Activated naive CD4-positive, alpha-beta T cell treated with Interleukin-2 at 50 U/mL for 16 hours (primary cell): ENCODE measurements around the gene NMRK1.

Source experiments
- DNase-seq: peaks from one replicate; pipeline ENCODE4 v3.0.0-alpha.2; 2020

NMRK1 gene

DNA sequence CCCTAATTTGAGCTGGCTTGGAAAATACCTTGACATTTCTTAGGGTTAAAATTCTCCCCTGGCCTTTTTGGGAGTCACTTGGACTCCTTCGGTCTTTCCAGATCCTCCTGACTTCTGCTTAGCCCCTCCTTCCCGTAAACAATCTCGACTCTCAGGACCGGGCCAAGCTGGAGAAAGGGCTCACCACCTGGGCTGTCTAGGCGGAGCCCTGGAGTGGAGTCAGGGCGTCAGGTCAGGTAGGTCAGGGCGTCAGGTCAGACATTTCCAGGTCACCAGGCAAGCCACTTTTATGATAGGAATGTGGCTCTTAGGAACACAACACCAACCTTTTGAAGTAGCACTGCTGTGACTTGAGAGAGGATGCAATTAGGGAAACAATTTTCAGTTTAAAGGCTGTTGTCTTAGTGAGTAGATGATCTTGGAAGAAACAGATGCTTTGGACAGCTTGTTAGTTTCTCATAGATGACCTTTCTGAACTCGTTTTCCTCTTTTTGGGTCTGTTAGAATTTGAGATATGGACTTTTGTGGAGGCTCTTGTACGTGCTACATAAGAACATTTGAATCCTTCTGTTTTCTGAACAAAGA lies 13.1 kb upstream of the NMRK1 start:
- DNase-seq, result no peak

DNA sequence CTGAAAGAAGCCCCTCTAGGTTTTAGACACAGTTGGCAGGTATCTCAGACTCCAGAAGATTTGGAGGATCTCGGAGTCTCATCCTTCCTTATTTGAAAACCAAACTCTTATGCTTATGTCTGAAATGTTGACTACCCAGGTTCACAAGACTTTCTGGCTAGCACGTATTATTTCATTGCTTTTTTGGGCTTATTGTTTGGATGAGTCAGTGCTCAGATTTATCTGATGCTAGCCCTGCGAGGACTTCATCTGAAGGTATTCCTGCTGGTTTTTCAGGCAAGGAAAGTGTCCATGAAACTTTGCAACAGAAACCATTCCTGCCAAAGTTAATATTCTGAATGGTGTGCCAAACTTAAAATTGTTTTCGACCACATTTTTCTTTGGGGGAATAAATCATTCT lies 8.8 kb upstream of the NMRK1 start:
- DNase-seq, result no peak

DNA sequence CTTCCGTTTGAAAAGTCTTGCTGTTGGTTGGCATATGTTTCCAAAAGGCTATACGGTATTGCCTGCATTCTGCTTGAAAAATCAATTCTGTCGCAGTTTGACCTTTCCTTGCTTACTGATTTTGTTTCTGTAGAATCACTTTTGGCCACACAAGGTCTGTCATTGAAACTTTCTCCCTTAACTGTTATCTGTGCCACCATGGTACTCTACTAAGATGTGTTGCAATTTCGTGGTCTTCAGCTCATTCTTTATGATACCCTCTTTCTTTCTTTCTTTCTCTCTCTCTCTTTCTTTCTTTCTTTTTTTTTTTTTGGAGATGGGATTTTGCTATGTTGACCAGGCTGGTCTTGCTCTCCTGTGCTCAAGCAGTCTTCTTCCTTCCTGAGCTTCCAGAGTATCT lies 4.8 kb upstream of the NMRK1 start:
- DNase-seq, result no peak

DNA sequence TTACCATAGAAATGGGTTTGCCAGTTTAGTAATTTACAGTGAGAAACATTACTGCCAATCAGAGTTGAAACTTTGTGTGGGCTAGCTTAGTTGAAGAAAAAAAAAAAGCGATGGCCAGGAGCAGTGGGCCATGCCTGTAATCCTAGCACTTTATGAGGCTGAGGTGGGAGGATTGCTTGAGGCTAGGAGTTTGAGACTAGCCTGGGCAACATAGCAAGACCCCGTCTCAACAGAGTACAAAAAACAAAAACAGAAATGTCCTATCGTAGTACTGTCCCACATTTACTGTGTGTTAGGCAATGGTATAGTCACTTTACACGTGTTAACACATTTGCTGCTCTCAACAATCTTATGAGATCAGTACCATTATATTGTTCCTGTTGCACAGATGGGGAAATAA lies 2.6 kb upstream of the NMRK1 start:
- DNase-seq, result no peak

DNA sequence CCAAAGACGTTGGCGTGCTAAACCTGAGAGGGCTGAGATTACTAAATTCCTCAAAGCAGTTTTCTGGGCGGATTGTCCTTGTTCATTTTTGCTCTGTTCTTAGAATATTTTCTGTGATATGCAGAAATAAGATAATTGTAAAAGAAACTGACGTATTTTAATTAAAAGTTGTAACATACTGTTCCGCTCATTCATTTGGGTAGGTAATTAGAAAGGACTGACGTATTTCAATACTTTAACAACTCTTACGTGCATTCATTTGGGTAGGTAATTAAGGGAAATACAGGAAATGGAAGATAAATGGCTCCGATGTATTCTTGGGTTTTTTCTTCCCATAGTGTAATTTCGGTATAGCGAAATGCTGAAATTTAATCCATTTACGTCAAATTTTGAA lies 1.4 kb upstream of the NMRK1 start:
- DNase-seq, result no peak

DNA sequence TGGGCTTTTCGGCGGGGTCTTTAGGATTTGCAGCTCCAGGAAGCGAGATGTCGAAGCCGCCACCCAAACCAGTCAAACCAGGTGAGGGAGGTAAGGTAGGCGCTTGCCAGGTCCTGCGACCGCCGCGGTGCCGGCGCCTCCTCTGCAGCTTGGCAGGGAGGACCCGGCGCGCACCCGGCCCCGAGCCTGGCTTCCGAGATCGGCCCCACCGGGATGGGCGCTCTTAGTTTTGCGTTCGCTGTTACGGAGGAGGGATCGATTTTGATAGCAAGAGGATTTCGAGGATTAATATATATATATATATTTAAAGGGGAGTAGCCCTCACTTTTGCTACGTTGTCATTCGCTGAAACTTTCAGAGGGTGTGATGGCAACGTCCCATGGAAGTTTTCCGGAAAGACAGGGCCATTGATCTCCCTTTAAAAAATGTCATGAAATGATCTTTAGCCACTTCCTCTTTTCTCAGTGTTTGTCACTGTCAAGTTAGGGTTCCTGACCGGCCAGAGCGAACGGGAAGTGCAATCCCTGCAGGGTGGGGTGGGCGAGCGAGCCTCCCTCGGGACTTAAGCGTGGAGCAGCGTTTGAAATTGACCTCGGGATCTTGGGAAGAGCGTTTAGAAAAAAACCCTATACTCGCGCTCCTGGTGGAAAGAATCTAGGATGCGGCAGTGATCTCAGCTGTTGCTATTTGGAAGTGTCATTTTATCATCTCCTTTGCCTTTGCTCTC lies 854 bp upstream of the NMRK1 start:
- peak; percentile 15 for DNase-seq

DNA sequence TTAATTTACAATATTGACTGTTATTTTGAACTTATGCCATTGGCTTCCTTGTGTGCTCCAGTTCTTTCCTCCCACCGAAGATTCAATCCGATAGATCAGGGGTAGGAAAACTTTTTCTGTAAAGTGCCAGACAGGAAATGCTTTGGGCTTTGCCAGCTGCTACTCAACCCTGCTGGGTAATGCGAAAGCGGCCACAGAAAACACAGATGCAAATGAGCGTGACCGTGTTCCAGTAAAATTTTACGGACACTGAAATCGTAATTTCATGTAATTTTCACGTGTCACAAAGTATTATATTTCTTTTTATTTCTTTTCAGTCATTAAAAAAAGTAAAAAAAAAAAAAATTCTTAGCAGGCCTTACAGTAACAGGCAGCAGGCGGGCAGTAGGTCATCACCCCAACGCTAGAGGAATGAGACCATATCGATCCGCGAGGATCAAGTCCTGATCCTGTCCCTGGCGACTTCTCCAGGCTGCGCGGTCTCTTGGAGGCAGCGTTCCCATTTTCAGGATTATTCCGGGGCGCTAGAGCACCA lies 599 bp downstream of the NMRK1 start:
- peak; percentile 52 for DNase-seq

DNA sequence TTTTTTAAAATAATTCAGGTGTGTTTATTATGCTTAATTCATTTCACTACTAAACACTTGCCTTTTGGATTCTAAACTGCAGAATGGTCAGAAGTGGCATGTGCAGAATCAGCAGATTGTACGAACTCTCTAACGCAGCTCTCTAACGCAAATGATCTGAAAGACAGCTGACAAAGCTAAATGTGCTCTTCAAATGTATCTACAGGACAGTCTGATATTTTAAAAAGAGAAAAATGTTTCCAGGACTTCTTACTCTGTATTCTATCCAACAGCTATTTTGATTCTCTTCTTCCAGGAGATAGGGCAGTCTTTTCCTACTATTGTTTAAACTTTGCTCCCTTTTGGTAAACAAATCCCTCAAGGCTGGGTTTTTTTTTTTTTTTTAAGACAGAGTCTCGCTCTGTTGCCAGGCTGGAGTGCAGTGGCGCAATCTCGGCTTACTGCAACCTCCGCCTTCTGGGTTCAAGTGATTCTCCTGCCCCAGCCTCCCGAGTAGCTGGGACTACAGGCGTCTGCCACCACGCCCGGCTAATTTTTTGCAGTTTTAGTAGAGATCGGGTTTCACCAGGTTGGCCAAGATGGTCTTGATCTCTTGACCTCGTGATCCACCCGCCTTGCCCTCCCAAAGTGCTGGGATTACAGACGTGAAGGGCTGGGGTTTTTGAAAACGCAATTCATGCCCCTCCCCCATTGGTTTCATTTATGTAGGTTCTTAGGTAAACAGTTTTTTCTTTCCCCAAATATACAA lies 1.2 kb downstream of the NMRK1 start:
- DNase-seq, result peak; percentile 21

DNA sequence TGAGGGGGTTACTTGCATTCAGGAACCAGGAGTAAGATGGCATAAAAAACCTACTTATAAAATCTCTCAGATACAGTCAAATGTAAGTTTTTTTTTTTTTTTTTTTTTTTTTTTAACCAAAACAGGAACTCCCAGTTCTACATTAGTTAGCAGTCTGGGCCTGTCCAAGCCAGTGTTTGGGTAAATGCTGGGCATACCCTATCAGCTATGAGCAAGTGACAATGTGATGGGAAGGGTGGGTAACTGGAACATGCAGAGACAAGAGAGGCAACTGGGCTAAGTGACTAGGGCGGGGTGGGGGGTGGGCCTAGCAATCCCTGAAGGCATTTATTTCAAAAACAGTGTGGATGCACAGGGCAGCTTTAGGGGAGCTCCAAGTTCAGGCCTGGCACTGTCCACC lies 2.3 kb downstream of the NMRK1 start:
- DNase-seq, result no peak

DNA sequence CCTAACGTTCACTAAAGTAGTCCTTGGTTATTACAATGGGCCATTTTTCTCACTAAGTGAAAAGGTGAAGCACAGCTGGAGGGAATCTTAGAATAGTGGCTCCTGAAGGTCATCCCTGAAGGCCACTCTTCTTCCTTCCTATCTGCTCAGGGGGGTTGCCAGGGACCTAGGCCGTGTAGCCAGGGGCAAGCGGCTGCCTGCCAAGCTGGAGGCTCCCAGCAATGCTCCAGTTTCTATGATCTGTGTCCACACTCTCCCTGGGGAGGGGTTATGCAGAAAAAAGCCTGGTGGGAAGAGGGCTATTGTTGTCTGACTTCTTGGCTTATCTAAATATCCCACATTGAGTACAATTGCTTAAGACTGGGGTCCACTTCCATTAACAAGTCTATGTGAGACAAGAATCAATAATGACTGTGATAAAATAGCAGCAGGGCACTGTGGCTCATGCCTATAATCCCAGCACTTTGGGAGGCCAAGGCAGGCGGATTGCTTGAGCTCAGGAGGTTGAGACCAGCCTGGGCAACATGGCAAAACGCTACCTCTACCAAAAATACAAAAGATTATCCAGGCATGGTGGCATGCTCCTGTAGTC lies 3.8 kb downstream of the NMRK1 start:
- no peak for DNase-seq

DNA sequence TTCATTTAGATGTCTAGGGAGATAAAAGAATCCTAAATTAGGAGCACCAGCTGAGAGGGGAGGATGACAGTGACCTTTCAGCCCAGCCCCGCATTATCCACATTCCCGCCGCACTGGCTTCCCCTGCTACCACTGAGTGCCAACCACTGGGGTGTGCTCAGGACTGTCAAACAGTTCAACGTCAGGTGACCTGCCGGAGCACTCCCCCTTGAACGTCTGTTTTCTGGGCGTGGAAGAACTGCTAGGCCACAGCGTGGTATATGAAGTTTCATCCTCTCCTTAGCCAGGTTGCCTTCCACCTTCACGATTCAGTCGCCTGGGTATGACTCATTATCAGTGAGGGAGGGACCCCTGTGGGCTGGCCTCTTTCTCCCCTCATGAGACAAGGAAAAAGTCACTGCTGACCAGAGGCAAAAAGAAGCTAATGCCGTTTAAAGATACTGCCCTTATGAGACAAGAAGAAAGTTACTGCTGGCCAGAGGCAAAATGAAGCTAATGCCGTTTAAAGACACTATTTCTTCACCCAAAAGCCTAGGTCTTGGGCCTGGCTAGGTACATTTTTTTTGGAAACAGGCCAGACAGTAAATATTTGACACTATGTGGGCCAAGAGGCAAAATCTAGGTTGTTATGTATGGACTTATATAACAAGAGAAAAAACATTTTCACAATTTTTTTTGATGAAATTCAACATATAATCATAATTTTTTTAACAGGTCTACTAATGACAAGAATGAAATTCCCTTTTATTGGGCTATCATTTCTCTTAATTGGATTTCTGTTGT lies 4.6 kb downstream of the NMRK1 start:
- peak; percentile 46 for DNase-seq

DNA sequence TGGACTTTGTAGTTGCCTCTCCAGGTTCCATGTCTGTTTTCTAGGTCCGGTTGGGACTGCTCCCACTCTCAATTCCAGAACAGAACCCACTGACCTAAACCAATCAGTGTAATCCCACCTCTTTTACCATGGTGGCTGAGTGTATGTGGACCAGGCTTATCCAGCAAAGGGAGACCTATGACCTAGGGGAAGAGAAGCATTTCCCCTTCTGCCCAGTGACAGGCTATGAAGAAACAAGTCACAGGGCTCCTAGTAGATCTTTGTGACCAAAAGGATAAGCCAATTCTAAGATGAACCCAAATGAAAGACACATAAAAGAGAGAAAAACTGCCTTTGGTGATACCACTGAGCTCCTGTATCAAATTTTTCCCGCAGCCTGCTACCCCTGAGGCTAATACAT lies 6.3 kb downstream of the NMRK1 start:
- DNase-seq, result no peak

DNA sequence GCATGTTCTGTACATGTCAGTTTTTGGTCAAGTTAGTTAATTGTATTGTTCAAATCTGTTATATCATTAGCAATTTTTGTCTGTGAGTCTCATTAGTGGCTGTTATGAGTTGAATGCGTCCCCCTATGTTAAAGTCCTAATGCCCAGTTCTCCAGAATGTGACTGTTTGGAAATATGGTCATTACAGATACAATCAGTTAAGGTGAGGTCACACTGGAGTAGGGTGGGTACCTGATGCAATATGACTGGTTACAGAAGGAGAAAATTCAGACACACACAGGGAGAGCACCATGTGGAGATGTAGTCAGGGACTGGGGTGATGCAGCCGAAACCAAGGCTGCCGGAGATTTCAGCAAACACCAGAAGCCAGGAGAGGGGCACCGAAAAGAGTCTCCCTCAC lies 15.1 kb downstream of the NMRK1 start:
- no peak for DNase-seq

DNA sequence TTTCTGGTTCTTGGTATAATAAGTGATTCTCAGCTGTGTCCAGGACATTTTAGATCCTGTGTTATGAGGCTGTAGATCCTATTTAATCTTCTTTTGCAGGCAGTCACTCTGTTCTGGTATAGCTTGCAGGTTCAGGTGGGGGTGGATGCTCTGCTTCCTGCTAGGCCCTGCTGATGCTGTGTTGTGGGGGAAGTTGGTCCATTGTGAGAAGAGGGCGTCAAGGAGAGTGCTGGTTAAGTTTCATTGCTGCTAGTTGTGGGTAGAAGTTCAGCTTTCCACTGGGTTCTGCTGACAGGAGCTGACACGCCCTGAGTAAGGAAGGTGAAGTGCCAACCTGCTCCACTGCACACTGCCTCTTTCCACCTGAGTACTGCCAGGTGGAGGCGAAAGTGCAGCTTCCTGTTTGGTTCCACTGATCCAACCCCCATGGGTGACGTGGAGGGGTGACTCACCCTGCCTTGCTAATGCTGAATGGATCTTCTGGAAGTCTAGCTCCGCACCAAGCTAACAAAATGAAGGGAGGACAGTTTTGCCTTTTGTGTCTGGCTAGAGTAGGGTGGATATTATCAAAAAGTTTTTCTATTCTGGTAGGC lies 16.3 kb downstream of the NMRK1 start:
- DNase-seq, result peak; percentile 68

DNA sequence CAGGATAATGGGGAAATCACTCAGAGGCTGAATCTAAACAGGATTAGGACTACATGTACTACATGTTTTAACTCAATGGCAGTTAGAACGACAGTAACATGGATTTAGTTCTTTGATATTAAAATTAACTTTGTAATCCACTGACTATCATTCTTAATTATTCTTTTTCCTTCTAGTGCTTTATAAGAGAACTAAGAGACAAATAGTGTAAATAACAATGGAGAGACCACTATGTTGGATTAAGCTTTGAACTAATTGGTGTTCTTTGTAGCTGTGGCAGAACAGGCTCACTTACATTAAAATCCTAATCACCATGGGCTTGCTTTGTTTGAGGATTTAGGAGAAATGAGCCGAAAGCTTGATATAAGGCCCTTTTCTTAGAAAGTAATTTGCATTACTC lies 18.8 kb downstream of the NMRK1 start:
- DNase-seq, result no peak

DNA sequence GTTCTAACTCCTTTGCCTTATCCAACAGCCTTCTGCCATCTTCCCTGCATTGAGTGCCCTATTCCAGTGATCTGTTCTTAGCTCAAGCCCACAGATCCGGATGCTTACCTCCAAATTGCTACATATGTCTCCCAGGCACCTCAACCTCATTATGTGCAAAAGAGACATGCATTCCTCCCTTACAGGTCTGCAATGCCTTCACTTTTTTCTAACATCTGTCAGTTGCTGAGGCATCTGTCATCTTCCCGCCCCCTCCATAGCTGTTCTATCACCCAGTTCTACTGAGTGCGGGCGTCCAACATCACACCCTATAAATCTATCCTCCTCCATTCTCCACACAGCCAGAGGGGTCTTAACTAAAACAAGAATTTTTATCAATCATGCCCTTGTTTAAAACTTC lies 20.1 kb downstream of the NMRK1 start:
- DNase-seq, result no peak

DNA sequence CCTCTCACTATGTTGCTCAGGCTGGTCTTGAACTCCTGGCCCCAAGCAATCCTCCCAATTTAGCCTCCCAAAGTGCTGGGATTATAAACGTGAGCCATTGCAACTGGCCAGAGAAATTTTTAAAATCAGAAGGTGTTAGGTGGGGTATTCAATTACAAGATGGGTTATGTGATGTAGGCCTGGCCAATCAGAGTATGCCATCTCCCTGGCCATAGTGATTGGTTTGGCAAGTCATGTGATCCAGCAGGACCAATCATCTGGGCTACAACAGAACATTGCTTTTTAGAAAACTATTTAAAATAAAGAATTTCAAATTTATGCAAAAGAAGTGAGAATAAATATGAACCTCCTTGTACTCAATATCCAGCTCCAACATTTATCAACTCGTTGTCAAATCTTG lies 22.4 kb downstream of the NMRK1 start:
- DNase-seq, result no peak

DNA sequence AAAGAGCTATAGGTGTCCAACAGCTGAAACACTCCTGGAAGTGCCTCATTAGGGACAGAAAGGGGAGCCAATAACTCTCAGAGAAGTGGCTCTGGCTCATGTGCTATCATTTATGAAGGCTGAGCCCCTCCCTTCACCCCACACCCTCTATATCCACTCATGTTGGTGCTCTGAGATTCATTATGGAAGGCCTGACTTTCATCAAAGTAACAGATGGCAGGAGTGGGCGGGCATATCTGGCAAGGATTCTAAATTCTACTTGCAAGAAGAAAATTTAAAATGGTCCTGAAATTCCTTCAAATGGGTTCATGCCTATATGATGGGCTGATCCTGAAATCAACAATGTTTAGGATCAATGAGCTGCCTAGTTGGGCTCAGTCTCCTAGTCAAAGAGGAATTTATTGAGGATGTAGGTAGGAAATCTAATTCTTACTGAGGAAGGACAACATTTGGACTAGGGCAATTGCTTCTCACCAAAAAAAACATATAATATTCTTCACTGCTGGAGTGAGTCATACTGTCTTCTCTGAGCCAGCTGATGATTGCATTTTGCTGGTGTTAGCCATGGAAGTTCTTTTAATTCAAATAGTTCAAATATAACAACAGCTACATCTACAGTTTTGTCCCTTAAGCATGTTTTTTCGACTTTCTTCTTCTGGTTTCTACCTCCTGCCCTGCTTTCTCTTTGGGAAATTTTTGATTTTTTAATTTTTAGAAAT lies 23.5 kb downstream of the NMRK1 start:
- DNase-seq, result no peak

DNA sequence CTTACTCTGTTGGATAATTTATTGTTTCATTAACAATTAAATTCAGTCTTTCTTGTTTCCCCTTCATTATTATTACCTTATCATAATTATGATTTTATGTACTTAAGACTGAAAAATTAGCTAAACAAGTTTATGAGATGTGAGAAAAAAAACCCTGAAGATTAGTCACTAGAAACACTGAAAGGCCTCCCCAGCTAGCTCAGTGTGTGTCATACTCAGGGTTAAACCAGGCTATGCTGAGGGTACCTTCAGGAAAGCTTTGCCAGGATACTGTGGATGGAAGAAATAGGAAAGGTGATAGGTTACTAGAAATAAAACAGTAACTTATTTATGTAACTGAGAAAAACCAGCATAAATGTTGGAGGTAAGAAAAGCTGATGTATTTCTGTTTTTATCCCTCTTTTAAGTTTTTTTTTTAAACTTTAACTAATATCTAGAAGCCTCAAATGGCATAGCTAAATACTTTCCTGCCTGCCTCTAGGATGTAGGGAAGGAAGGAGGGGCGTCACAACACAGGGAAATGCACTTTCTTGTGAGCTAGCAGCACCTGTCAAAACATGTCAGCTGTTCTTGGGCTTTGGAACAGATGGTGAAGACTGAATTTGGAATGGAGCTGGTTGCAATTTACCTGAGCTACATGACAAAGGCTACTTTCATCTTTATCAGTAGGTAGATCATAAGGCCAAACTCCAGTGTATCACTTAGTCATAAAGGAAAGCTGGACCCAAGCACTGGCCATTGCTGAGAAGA lies 24.2 kb downstream of the NMRK1 start:
- DNase-seq, result no peak

DNA sequence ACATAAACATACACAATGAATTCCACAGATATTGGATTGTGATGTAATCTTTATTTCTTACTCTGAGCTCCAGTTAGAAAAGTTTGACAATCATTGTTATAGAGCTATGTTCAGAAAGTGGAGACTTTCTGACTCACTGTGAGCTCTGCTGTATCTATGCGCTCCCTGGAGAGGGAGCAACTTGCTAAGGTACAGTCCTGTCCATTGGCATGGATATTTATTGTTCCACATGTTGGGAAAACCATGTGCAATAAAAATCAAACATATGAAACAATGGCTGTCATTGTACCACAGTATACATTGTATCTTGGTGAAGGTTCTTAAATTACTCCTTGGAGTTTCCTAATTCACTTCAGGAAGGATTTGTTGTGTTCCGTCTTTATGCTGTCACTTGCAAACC lies 26.8 kb downstream of the NMRK1 start:
- DNase-seq, result no peak
